Measurements from ENCODE around the gene KCNK15. TPM values are rescaled to one million over a fixed set of nuclear protein-coding genes. Genes with fewer than 3 reads are reported as not detected.

The KCNK15 gene
- total RNA-seq, 1 donor from 2014 or later = 0.33 TPM

GRCh38 chr20:44788706-44789456 lies 43.2 kb downstream of the KCNK15 start:
- H3K4me1 ChIP-seq = no peaks in the 10 kb centered on the region
- no peak overlapping the region for H3K27ac ChIP-seq (replicated peaks)
- intact Hi-C loops (cut with micrococcal nuclease) = no loop called here
- no peaks in the 10 kb centered on the region for H3K36me3 ChIP-seq
- no peak for DNase-seq
- H3K9me3 ChIP-seq (replicated peaks) = no peaks in the 10 kb centered on the region
- TF ChIP-seq CTCF (IDR thresholded peaks at IDR 0.05; ENCODE audit: borderline replicate concordance) = no peak
- H3K4me3 ChIP-seq = no peak overlapping the region
- peaks cover 15% of the 10 kb centered on the region for H3K27me3 ChIP-seq (ENCODE audit: low read depth)

- no peak overlapping the region for H3K4me3 ChIP-seq
- H3K27me3 ChIP-seq (ENCODE audit: low read depth) = peaks cover 26% of the 10 kb centered on the region
- DNase-seq = no peak
- no peak overlapping the region for H3K27ac ChIP-seq (replicated peaks)
- no peaks in the 10 kb centered on the region for H3K4me1 ChIP-seq
- intact Hi-C loops (cut with micrococcal nuclease) = no loop called here
- H3K36me3 ChIP-seq = no peaks in the 10 kb centered on the region
- H3K9me3 ChIP-seq (replicated peaks) = no peaks in the 10 kb centered on the region
- no peak for TF ChIP-seq CTCF (IDR thresholded peaks at IDR 0.05; ENCODE audit: borderline replicate concordance)
Measured at GRCh38 chr20:44790638-44791393, 45.2 kb downstream of the KCNK15 start.

- no peak for DNase-seq
- intact Hi-C loops (cut with micrococcal nuclease) = no loop called here
- Histone ChIP-seq H3K4me1 (no peaks in the 10 kb centered on the region), H3K36me3 (no peaks in the 10 kb centered on the region), H3K9me3 (replicated peaks) (no peaks in the 10 kb centered on the region), H3K27ac (replicated peaks) (no peak overlapping the region), H3K4me3 (no peak overlapping the region), H3K27me3 (ENCODE audit: low read depth) (peaks cover 38% of the 10 kb centered on the region)
- TF ChIP-seq CTCF (IDR thresholded peaks at IDR 0.05; ENCODE audit: borderline replicate concordance) = no peak
Measured at GRCh38 chr20:44792796-44793195, 47.1 kb downstream of the KCNK15 start.

- intact Hi-C loops (cut with micrococcal nuclease) = no loop called here
- Histone ChIP-seq H3K27me3 (ENCODE audit: low read depth) (peaks cover 30% of the 10 kb centered on the region), H3K4me1 (no peaks in the 10 kb centered on the region), H3K27ac (replicated peaks) (no peak overlapping the region), H3K36me3 (no peaks in the 10 kb centered on the region), H3K9me3 (replicated peaks) (no peaks in the 10 kb centered on the region), H3K4me3 (no peak overlapping the region)
- no peak for DNase-seq
- TF ChIP-seq CTCF (IDR thresholded peaks at IDR 0.05; ENCODE audit: borderline replicate concordance) = no peak
Measured at GRCh38 chr20:44795836-44796235, 50.2 kb downstream of the KCNK15 start.

GRCh38 chr20:44796311-44796710 lies 50.6 kb downstream of the KCNK15 start:
- H3K27ac ChIP-seq (replicated peaks) = no peak overlapping the region
- H3K4me1 ChIP-seq = no peaks in the 10 kb centered on the region
- TF ChIP-seq CTCF (IDR thresholded peaks at IDR 0.05; ENCODE audit: borderline replicate concordance) = no peak
- H3K4me3 ChIP-seq = no peak overlapping the region
- H3K36me3 ChIP-seq = no peaks in the 10 kb centered on the region
- no peaks in the 10 kb centered on the region for H3K9me3 ChIP-seq (replicated peaks)
- peaks cover 30% of the 10 kb centered on the region for H3K27me3 ChIP-seq (ENCODE audit: low read depth)
- DNase-seq = no peak
- intact Hi-C loops (cut with micrococcal nuclease) = no loop called here

Measured in left ventricle myocardium inferior (tissue), 1 donor.